Endothelial cell (in vitro differentiated cells): Measurements from ENCODE around the gene ALKBH6. TPM values are rescaled to one million over a fixed set of nuclear protein-coding genes. Genes with fewer than 3 reads are reported as not detected.

Experiments
- DNase-seq: peaks from one replicate; pipeline ENCODE4 v3.0.0; 2021; ENCODE audit warnings: low spot score
- H3K27ac Mint-ChIP-seq: one replicate; pipeline ENCODE4 v1.8.0; 2021; ENCODE audit warnings: mixed read lengths, inconsistent platforms; ENCODE audit not compliant: unreplicated experiment
- H3K27me3 Mint-ChIP-seq: one replicate; pipeline ENCODE4 v1.8.0; 2021; ENCODE audit warnings: mild to moderate bottlenecking, moderate library complexity, mixed read lengths, inconsistent platforms; ENCODE audit not compliant: unreplicated experiment
- H3K36me3 Mint-ChIP-seq: one replicate; pipeline ENCODE4 v1.8.0; 2021; ENCODE audit warnings: mild to moderate bottlenecking, low read depth, mixed read lengths, inconsistent platforms; ENCODE audit not compliant: unreplicated experiment
- H3K4me1 Mint-ChIP-seq: one replicate; pipeline ENCODE4 v1.8.0; 2021; ENCODE audit warnings: mild to moderate bottlenecking, mixed read lengths, inconsistent platforms; ENCODE audit not compliant: unreplicated experiment
- H3K4me3 Mint-ChIP-seq: one replicate; pipeline ENCODE4 v1.8.0; 2021; ENCODE audit warnings: mild to moderate bottlenecking, mixed read lengths, inconsistent platforms; ENCODE audit not compliant: unreplicated experiment
- H3K9me3 Mint-ChIP-seq: one replicate; pipeline ENCODE4 v1.8.0; 2021; ENCODE audit warnings: mixed read lengths, inconsistent platforms; ENCODE audit not compliant: unreplicated experiment
- total RNA-seq: library from RNA; stranded (reverse); fragmentation: NEBNext Ultra II Directional; extraction: Animal tissue kit (Norgen Biotek cat#: 25700); gene quantifications from one replicate; pipeline ENCODE4 v1.2.1, GENCODE V29; 2021; ENCODE audit not compliant: unreplicated experiment
- TF ChIP-seq, protein P1 (sequence below): fragments of 200-600 bp; sonication (generic); IDR thresholded peaks from one replicate; pipeline ENCODE4 v1.5.0; 2021; ENCODE audit warnings: antibody characterized with exemption; ENCODE audit not compliant: unreplicated experiment

Gene ALKBH6
- total RNA-seq, 1 donor from 2014 or later = 27.3 TPM

DNA sequence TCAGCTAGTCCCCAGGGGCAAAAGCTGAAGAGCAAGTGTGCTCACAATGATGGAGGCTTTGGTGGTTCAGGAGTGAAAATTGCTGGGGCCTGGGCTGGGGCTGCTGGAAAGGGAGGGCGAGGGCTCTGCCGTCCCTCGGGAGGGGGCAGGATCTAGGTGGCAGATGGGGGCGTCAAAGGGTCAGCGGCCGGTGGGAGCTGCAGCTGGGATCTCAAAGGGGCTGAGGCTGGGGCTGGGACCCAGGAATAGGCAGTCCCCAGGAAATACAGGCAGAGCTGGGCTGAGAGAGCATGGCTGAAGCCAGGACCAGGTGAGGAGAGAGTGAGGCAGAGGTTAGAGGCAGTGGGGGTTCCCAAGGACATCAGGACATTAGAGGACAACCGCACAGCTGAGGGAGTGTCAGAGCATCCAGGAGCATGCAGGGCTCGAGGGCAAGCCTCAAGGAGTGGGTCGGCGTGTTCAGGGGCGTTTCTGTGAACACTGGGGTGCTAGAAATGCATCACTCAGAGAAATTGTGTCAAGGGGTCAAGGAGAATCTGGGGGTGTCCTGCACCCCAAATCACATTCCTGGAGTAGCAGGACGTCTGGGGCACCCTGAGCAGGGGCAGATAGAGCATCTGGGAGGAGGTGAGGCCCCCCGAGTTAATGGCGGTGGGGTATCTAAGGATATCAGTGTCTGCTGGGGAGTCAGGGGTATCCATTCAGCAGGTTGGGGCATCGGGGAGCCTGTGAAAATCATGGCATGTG is 4.2 kb downstream of the ALKBH6 start:
- H3K4me3 Mint-ChIP-seq = peak overlapping the region; percentile 83
- TF ChIP-seq, protein P1, sequence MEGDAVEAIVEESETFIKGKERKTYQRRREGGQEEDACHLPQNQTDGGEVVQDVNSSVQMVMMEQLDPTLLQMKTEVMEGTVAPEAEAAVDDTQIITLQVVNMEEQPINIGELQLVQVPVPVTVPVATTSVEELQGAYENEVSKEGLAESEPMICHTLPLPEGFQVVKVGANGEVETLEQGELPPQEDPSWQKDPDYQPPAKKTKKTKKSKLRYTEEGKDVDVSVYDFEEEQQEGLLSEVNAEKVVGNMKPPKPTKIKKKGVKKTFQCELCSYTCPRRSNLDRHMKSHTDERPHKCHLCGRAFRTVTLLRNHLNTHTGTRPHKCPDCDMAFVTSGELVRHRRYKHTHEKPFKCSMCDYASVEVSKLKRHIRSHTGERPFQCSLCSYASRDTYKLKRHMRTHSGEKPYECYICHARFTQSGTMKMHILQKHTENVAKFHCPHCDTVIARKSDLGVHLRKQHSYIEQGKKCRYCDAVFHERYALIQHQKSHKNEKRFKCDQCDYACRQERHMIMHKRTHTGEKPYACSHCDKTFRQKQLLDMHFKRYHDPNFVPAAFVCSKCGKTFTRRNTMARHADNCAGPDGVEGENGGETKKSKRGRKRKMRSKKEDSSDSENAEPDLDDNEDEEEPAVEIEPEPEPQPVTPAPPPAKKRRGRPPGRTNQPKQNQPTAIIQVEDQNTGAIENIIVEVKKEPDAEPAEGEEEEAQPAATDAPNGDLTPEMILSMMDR = no peak
- peak overlapping the region; percentile 30 for H3K27ac Mint-ChIP-seq
- DNase-seq = no peak
- no peaks in the 10 kb centered on the region for H3K9me3 Mint-ChIP-seq
- peaks cover 7% of the 10 kb centered on the region for H3K36me3 Mint-ChIP-seq
- peaks cover 9% of the 10 kb centered on the region for H3K27me3 Mint-ChIP-seq
- H3K4me1 Mint-ChIP-seq = peaks cover 34% of the 10 kb centered on the region

DNA sequence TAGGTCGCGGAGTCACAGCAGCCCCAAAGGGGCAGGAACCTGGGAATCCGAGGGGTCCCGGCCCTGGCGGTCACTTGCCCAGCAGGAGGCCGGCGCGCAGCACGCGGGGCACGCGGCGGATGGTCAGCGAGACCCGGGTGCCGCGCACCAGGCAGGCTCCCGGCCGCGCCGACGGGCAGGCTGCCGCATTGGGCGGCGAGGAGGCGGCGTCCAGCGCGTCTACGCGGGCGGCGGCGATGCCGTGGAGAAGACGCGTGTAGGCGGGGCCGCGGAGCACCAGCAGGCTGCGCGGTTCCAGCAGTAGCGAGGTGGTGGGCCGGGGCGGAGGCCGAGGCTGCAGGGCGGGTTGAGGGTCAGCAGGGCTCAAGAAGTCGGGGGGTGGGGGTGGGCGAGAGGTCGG is 4.8 kb downstream of the ALKBH6 start:
- peak; percentile 68 for DNase-seq
- peaks cover 9% of the 10 kb centered on the region for H3K27me3 Mint-ChIP-seq
- peaks cover 7% of the 10 kb centered on the region for H3K36me3 Mint-ChIP-seq
- no peaks in the 10 kb centered on the region for H3K9me3 Mint-ChIP-seq
- H3K27ac Mint-ChIP-seq = peak overlapping the region; percentile 30
- H3K4me3 Mint-ChIP-seq = peak overlapping the region; percentile 83
- peaks cover 29% of the 10 kb centered on the region for H3K4me1 Mint-ChIP-seq
- TF ChIP-seq, protein P1 = no peak

DNA sequence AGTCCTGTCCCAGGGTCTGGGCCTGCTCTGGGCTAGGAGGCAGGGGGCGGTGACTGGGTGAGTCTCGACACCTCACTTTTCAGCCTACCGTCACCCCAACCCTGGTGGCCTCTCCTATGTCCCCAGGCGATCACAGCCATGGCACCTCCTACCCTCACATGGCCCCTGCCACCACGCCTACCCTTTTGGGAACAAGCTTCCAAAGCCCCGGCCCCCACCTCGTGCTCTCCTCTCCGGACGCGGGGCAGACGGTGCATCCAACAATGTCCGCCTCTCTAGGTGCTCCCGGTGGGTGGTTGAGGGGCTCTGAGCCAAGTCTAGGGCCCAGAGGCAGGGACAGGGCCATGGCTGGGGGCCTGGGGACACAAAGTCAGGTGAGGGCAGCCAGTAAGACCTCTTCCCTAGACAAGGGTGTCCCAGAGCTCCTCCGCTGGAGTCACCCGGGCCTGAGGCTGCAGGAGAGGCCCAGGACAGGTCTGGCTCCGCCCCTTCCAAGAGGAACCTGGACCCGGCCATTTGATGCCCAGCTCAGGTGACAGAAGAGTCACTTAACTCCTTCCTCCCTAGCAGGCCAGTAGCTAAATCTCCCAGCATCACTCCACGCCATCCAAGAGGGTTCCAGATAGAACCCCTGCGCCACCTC is 5.6 kb downstream of the ALKBH6 start, which contains the start of gene SYNE4:
Gene SYNE4, minus strand, starts transcription at position 478 of the 643 bp plus-strand sequence. Its CDS starts 132 bp downstream, at position 346.
- no peaks in the 10 kb centered on the region for H3K9me3 Mint-ChIP-seq
- H3K4me3 Mint-ChIP-seq = peak within 1 kb of the TSS; percentile 83
- no peak for DNase-seq
- peaks cover 6% of the 10 kb centered on the region for H3K27me3 Mint-ChIP-seq
- TF ChIP-seq, protein P1 = no peak
- H3K27ac Mint-ChIP-seq = peak within 1 kb of the TSS; percentile 30
- peaks cover 23% of the 10 kb centered on the region for H3K4me1 Mint-ChIP-seq
- H3K36me3 Mint-ChIP-seq = peaks cover 7% of the 10 kb centered on the region

DNA sequence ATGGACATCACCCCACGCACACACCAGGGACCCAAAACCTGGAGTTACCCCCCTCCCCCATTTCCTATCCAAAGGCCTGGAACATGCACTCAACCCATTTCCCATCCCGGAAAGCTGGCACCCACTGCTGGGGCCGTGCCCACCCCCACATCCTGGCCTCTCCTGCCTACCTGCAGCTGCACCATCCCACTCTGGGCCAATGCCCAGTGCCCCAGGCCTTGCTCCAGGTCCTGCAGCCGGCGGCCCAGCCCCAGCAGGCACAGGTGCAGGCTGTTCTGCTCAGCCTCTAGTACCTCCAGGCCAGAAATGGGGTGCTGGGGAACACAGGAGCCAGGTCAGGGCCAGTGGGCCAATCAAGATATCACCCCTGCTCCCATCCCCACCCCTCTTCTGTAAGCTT is 7.1 kb downstream of the ALKBH6 start:
- TF ChIP-seq, protein P1 = no peak
- Mint-ChIP-seq H3K27me3 (peaks cover 6% of the 10 kb centered on the region), H3K9me3 (no peaks in the 10 kb centered on the region), H3K27ac (no peak overlapping the region), H3K36me3 (peaks cover 9% of the 10 kb centered on the region), H3K4me1 (peaks cover 19% of the 10 kb centered on the region), H3K4me3 (no peak overlapping the region)
- no peak for DNase-seq

DNA sequence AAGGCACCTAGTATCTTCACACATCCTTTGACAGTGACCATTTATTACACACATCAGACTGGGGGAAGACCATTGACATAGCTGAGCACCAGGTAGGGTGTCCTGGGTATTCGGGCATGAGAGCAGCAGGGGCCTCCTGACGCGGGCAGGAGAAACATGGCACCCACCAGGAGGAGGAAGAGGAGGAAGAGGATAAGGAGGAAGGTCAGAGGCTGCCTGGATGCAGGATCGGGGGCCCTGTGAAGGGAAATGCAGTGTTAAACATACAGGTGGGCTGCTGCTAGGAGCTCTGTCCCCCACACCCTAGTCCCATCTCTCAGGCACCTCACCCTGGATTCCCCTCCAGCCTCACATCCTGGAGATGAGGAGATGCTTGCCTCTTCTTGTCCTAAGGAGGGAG is 10.7 kb downstream of the ALKBH6 start:
- no peak for DNase-seq

More for the DNA sequence above, 10.7 kb downstream of the ALKBH6 start:
- TF ChIP-seq, protein P1 = no peak
- no peak overlapping the region for H3K27ac Mint-ChIP-seq
- H3K36me3 Mint-ChIP-seq = peaks cover 8% of the 10 kb centered on the region
- H3K4me1 Mint-ChIP-seq = peaks cover 5% of the 10 kb centered on the region
- H3K27me3 Mint-ChIP-seq = peaks cover 5% of the 10 kb centered on the region
- H3K4me3 Mint-ChIP-seq = peak overlapping the region; percentile 67
- no peaks in the 10 kb centered on the region for H3K9me3 Mint-ChIP-seq
